Activated T-cell treated with anti-CD3 and anti-CD28 coated beads, Interleukin-2, amount 50 U/mL, for 48 hours (primary cell): ENCODE results near the gene ATP1B2.

Source experiments
- DNase-seq, 2 experiments: peaks; one replicate each; pipeline ENCODE4 v3.0.0-alpha.2; 2020

Gene ATP1B2

DNA sequence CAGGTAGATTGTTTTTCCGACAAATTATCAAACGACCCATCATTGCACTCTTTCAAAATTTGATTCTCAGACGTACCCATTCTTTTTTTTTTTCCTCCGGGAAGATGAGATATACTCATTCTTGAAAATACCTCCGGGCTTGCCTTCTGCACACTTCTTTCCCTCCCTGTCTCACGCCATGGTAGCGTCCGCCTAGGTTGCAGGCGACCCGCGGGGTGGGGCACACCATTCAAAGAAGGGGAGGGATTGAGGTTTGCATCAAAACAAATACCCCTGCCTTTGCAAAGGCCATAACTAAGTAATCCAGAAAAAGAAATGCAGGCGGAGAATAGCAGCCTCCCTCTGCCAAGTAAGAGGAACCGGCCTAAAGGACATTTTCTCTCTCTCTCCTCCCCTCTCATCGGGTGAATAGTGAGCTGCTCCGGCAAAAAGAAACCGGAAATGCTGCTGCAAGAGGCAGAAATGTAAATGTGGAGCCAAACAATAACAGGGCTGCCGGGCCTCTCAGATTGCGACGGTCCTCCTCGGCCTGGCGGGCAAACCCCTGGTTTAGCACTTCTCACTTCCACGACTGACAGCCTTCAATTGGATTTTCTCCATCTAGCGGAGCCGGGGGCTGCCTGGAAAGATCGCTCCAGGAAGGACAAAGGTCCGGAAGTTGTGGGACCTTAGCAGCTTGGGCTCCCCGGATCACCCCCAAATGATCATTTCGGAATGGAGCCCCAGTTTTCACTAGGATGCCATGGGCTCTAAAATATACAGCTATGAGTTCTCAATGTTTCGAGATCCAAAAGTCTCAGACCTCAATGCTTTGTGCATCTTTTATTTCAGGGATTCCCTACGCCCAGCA lies 35.7 kb downstream of the ATP1B2 start:
- peak; percentile 87 for DNase-seq

DNA sequence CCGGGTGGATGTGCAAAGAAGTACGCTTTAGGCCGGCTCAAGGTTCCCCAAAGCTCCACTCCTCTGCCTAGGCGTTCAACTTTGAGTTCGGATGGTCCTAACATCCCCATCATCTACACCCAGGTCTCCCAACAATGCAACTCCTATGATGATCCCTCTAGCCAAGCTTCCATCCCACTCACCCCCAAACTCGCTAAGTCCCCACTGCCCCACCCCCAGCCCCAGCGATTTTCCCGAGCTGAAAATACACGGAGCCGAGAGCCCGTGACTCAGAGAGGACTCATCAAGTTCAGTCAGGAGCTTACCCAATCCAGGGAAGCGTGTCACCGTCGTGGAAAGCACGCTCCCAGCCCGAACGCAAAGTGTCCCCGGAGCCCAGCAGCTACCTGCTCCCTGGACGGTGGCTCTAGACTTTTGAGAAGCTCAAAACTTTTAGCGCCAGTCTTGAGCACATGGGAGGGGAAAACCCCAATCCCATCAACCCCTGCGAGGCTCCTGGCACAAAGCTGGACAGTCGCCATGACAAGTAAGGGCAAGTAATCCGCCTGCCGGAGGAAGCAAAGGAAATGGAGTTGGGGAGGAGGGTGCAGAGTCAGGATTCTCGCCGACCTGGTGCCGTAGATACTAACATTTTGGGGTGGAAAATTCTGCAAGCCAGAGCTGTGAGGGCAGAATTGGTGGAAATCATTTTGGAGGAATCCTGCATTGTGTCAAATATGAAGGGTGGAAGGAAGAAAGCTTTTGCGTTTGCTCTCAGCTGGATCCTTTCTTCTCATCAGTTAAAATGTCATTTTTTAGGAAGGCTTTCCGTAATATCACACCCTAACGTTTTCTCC lies 36.6 kb downstream of the ATP1B2 start, which contains the start of gene TP53:
TP53 (minus strand) TSS at position 419 of the 836 bp plus-strand sequence. CDS start 10,896 bp downstream, outside the sequence.
- peak; percentile 91 to 92 for DNase-seq

DNA sequence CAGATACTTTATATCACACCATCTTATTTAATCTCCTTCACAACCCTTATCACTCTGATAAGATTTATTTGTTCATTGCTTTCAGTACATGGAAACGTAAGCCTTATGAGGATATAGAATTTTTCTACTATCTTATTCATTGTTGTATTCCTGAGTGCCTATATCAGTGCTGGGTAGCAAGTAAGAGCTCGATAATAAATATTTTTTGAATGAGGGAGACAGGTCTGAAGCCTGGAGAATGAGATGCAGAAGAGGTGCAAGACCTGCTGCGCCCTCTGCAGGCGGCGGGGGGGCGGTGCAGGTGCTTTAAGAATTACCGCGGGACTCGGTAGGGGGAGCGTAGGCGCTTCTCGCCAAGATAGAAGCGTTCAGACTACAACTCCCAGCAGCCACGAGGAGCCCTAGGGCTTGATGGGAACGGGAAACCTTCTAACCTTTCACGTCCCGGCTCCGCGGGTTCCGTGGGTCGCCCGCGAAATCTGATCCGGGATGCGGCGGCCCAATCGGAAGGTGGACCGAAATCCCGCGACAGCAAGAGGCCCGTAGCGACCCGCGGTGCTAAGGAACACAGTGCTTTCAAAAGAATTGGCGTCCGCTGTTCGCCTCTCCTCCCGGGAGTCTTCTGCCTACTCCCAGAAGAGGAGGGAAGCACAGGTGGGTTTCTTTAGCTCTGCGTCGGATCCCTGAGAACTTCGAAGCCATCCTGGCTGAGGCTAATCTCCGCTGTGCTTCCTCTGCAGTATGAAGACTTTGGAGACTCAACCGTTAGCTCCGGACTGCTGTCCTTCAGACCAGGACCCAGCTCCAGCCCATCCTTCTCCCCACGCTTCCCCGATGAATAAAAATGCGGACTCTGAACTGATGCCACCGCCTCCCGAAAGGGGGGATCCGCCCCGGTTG lies 37.4 kb downstream of the ATP1B2 start, which contains the start of gene WRAP53:
WRAP53 (plus strand) TSS at position 570 of the 900 bp plus-strand sequence; CDS start at position 742, 172 bp downstream.
- peak; percentile 98 to 99 for DNase-seq

DNA sequence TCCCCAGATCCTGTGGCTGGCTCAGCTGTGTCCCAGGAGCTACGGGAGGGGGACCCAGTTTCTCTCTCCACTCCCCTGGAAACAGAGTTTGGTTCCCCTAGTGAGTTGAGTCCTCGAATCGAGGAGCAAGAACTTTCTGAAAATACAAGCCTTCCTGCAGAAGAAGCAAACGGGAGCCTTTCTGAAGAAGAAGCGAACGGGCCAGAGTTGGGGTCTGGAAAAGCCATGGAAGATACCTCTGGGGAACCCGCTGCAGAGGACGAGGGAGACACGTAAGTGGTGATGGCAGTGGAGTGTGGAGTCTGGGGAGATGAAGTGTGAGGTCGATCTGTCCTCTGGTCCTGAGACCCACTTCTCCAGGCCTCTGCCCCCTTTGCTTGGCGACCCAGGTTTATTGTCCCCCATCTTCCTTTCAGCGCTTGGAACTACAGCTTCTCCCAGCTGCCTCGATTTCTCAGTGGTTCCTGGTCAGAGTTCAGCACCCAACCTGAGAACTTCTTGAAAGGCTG lies 38.1 kb downstream of the ATP1B2 start:
- no peak for DNase-seq

DNA sequence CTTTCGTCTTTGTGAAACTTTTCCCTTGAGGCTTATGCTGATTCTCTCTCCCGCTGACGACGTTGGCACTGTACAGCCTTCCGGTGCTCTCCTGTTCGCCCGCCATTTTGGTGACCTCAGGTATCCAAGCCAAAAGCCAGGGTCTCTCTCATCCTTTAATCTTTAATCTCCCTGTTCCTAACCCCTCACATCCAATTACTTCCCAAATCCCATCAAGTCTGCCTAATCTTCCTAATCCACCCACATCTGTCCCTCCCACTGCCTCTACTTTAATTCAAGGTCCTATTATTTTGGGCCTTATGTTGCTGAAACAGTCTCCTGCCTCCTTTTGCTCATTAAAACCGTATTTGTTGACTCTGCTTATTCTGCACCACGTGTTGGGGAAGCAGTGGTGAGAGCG lies 44.9 kb downstream of the ATP1B2 start:
- DNase-seq, result no peak

DNA sequence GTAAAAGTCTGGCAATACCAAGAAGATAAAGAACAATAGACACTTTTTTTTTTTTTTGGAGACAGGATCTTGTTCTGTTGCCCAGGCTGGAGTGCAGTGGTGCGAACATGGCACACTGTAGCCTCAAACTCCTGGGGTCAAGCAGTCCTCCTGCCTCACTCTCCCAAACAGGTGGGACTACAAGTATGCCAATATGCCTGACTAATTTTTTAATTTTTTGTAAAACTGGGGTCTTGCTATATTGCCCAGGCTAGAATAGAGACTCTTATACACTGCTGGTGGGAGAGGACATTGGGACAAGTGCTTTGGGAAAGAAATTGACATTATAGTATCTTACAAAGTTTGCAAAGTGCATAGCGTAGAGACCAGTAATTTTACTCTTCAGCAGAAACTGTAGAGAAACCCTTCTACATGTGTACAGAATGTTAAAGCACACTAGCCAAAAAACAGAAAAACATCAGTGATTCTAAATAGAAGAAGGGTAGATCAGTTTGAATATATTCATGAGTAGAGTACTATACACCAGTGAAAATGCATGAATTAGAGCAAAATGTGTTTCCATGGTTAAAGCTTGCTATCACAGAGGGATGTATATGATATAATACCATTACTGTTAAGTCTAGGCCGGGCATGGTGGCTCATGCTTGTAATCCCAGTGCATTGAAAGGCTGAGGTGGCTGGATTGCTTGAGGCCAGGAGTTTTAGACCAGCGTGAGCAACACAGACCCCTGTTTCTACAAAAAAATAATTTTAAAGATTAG lies 47.3 kb downstream of the ATP1B2 start:
- no peak for DNase-seq

DNA sequence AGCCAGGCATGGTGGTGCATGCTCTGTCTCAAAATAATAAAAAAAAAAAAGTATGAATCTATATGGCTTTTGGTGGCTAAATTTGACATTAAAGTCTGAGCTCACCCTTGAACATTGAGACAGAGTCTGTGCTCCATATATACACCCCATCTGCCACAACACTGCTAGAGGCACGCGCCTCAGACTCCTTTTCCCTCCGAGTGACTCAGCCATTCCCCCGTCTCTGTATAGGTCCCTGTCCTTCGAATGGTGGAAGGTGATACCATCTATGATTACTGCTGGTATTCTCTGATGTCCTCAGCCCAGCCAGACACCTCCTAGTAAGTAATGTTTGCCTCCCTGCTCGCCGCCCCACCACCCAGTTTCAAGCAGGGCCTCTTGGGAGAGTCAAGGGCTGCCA lies 49.8 kb downstream of the ATP1B2 start:
- DNase-seq, result no peak

DNA sequence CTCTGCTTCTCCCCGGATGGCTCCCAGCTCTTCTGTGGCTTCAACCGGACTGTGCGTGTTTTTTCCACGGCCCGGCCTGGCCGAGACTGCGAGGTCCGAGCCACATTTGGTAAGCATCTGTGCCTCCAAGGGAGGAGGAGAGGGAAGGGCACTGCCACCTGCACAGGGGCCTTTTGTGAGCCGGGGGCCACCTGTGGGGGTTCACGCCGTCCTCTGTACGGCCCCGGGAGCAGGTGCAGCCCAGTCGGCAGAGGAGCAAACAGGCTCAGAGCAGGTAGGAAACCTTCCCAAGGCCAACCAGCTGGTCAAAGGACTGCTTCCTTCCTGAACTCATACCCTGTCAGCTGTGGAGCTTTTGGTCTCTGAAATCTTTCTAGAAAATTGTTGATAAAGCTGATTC lies 51.0 kb downstream of the ATP1B2 start:
- no peak for DNase-seq

DNA sequence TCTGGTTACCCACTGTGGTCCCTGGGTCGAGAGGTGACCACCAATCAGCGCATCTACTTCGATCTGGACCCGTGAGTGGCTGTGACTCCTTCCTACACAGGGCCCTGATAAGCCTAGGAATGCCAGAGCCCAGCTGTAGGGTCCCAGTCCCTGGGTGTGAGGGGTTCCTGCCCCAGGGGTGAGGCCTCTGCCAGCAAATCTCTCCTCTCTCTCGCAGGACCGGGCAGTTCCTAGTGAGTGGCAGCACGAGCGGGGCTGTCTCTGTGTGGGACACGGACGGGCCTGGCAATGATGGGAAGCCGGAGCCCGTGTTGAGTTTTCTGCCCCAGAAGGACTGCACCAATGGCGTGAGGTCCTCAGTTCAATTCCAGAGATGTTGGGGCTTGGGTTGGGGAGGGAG lies 52.0 kb downstream of the ATP1B2 start:
- DNase-seq, result no peak

DNA sequence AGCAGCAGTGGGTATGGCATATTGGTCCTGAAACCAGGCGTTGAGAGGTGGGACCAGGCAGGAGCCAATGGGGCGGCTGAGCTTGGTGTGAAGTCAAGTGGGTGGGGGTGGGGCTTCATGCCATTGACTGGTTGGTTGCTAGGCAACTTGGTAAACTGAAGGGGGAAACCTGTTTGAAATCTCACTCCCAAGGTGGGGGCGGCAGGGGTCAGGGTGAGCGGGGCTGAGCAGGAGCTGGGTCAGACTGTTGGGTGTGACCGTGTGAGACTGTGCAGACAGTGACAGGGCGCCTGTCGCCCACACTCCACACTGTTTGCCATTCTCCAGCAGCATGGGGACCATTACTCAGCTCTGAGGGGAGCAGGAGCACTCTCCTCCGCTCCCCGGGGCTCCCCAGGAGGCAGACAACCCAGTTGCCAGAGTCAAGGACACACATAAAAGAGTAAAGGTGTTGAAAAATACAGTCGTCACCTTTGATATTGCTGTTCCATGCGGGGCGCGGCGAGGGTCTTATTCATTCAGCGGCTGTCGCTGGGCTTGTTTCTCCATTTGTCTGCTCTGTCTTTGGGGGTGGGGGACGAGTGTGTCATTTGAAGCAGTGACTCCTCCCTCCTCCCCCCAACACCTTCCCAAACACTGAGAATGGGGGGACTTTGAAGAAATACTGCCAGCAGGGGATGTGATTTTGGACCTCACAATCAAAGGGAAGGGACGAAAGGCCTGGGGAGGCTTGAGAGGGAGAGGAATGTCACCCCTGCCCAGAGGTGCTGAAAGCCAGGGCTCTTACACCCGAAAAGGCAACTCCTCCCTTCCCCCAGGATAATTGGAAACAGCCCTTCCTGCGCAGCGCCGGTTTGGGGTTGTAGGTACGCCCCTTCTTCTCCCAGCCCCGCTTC lies 53.1 kb downstream of the ATP1B2 start:
- DNase-seq, result peak in 1 of 2 experiments; percentile 43

DNA sequence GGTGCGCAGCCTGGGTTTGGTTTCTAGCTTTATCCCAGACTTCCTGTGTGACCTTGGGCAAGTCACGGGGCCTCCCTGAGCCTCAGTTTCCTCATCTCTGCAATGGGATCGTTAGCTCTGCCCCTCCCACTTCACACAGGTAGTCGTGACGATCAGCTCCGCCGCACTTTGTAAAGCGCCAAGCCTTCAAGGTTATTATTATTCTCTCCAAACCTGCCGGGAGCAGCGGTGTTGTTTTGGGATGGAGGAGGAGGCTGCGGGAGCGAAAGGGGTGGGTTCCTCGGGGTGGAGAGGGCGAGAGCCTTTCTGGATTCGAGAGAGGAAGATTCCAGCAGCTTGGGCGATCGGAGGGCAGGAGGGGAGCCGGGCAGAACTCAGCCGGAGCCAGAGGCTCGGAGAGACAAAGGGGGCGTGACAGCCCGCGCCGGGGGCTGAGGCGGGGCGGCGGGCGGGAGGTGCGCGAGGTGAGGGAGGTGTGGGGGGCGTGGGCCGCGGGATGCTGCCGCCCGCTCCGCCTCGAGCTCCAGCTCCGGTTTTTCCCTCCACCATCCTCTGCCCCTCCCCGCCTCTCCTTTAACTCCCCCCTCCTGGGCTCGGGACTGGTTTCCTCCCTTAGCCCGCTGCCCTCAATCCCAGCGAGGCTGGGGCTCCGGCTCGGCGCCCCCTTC lies 54.0 kb downstream of the ATP1B2 start, which contains the start of gene EFNB3:
EFNB3 (plus strand) TSS at position 602 of the 668 bp plus-strand sequence. CDS start 397 bp downstream, outside the sequence.
- DNase-seq, result no peak

DNA sequence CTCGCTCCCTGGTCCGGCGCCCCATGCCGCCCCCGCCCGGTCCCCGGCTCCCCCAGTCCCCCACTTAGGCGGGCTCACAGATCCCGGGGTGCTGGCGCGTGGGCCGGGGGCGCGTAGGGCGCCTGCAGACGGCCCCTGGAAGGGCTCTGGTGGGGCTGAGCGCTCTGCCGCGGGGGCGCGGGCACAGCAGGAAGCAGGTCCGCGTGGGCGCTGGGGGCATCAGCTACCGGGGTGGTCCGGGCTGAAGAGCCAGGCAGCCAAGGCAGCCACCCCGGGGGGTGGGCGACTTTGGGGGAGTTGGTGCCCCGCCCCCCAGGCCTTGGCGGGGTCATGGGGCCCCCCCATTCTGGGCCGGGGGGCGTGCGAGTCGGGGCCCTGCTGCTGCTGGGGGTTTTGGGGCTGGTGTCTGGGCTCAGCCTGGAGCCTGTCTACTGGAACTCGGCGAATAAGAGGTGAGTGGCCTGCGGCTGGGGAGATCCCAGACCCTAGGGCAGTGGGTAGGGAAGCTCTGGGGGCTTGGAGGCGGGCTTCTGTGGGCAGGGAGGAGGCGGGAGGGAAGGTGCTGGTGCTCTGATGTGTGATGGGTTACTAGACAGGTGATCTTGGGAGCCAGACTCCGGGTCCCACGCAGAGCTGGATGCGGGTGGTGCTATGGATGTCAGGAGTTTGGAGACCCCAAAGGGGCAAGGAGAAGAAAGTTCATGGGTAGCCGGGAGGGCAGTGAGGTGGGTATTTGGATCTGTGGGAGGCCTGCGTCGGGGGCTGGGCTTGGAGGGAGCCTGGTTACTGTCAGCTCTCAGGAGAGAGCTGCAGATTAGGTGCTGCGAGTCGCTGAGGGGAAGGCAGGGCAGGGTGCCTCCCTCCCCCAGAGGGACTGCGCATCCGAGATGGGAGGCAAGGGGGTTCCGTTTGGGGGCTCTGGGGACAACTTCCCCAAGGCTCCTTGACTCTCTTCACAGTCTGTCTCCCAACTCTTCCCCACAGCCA lies 54.8 kb downstream of the ATP1B2 start:
- no peak for DNase-seq

DNA sequence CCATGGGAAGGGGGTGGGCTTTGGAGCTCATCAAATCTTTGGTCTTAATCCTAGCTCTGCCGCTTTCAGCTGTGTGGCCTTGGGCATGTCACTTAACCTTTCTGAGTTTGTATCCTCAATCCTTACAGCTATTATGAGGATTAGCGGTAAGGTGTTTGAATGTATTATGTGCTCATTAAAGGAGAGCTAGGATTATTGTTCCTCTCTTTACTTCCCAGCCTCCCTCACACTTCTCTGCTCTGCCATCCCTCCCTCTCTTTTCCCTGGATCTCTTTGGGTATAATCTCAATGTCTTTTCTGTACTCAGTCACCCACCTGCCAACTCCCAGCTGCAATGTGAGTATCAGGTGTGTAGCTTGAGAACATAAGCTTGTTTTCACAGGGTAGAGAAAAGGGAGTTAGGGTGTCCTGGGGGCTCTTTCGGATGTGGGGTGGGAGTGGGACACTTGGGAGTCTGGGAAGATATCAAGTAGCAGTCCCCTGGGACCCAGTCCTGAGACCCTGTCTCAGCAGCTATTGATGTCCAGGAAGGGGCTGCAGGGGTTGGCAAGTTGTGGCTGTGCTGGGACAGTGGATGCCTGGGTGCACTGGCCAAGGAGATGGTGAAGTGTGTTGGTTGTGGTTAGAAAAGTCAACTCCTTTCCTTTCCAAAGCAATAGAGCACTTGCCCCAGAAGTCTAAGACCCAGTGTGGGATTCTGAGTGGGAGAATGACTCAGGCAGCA lies 56.1 kb downstream of the ATP1B2 start:
- no peak for DNase-seq
